PC-9 (cell line): Measurements from ENCODE around the gene DUSP9.

Experiments
- CTCF ChIP-seq: fragments of 200-600 bp; sonication (generic); conservative IDR thresholded peaks from 2 replicates; pipeline ENCODE4 v1.6.1; 2017; ENCODE audit warnings: mixed run types, antibody characterized with exemption, mild to moderate bottlenecking, moderate library complexity
- EZH2 ChIP-seq: fragments of 200-600 bp; sonication (generic); IDR thresholded peaks from 2 replicates; pipeline ENCODE4 v1.8.0; 2017; ENCODE audit warnings: antibody characterized with exemption, low read depth

- TF ChIP-seq CTCF (no peak), EZH2 (no peak)
Observed at GRCh38 chrX:153640045-153640686, 6.8 kb upstream of the DUSP9 start.
